Endometrial microvascular endothelial cells (primary cell): ENCODE data around the gene BTBD8. TPM values are rescaled to one million over a fixed set of nuclear protein-coding genes. Genes with fewer than 3 reads are reported as not detected.

Source experiments
- in situ Hi-C: cut with HindIII; loops from 2 replicates; pipeline ENCODE4 v1.10.0; 2017; ENCODE audit warnings: low sequenced_read_pairs, low pct_unique_long_range_greater_than_20kb; ENCODE audit errors: inconsistent ontology term
- total RNA-seq: library from RNA; depleted of rRNA; stranded (reverse); fragments of >200 nt; gene quantifications from one replicate; pipeline ENCODE4 v1.2.3, GENCODE V29; 2015; ENCODE audit errors: inconsistent ontology term

Gene BTBD8
- total RNA-seq, 1 donor from 2014 or later, result 0.84 TPM

- in situ Hi-C loops, result no loop called here
These were observed 5.6 kb downstream of the BTBD8 start for GRCh38 chr1:92085727-92086126.

GRCh38 chr1:92087542-92087941, 7.4 kb downstream of the BTBD8 start:
- in situ Hi-C loops, result no loop called here

- in situ Hi-C loops, result no loop called here
These were observed 11.5 kb downstream of the BTBD8 start for GRCh38 chr1:92091625-92092024.

- in situ Hi-C loops, result no loop called here
These were observed 13.9 kb downstream of the BTBD8 start for GRCh38 chr1:92094090-92094489.

GRCh38 chr1:92094595-92094994, 14.4 kb downstream of the BTBD8 start:
- in situ Hi-C loops, result no loop called here

- in situ Hi-C loops, result no loop called here
These were observed 15.7 kb downstream of the BTBD8 start for GRCh38 chr1:92095874-92096273.

GRCh38 chr1:92096317-92096716, 16.2 kb downstream of the BTBD8 start:
- in situ Hi-C loops, result no loop called here

GRCh38 chr1:92105546-92106081, 25.5 kb downstream of the BTBD8 start:
- in situ Hi-C loops, result no loop called here

GRCh38 chr1:92108631-92109030, 28.5 kb downstream of the BTBD8 start:
- in situ Hi-C loops, result no loop called here

GRCh38 chr1:92117526-92117925, 37.4 kb downstream of the BTBD8 start:
- in situ Hi-C loops, result no loop called here

GRCh38 chr1:92118826-92119225, 38.7 kb downstream of the BTBD8 start:
- in situ Hi-C loops, result no loop called here

- in situ Hi-C loops, result no loop called here
These were observed 43.7 kb downstream of the BTBD8 start for GRCh38 chr1:92123868-92124267.

- in situ Hi-C loops, result no loop called here
These were observed 45.1 kb downstream of the BTBD8 start for GRCh38 chr1:92125204-92125603.

GRCh38 chr1:92126088-92126487, 45.9 kb downstream of the BTBD8 start:
- in situ Hi-C loops, result no loop called here

- in situ Hi-C loops, result no loop called here
These were observed 54.2 kb downstream of the BTBD8 start for GRCh38 chr1:92134331-92134730.

- in situ Hi-C loops, result no loop called here
These were observed 56.2 kb downstream of the BTBD8 start for GRCh38 chr1:92136341-92136740.

- in situ Hi-C loops, result no loop called here
These were observed 74.8 kb downstream of the BTBD8 start for GRCh38 chr1:92154934-92155333.

- in situ Hi-C loops, result no loop called here
These were observed 79.4 kb downstream of the BTBD8 start for GRCh38 chr1:92159593-92159992.

GRCh38 chr1:92165389-92165788, 85.2 kb downstream of the BTBD8 start:
- in situ Hi-C loops, result no loop called here

- in situ Hi-C loops, result no loop called here
These were observed 87.0 kb downstream of the BTBD8 start for GRCh38 chr1:92167151-92167550.

GRCh38 chr1:92168657-92169056, 88.5 kb downstream of the BTBD8 start:
- in situ Hi-C loops, result no loop called here
